ENCODE results near the gene GRM7.

GRCh38 chr3:7194071-7194835 is 333.3 kb downstream of the GRM7 start:
- no peak for TF ChIP-seq TAF1 (IDR thresholded peaks at IDR 0.05; ENCODE audit: borderline replicate concordance, insufficient read depth, low read length)
- TF ChIP-seq, protein P1, sequence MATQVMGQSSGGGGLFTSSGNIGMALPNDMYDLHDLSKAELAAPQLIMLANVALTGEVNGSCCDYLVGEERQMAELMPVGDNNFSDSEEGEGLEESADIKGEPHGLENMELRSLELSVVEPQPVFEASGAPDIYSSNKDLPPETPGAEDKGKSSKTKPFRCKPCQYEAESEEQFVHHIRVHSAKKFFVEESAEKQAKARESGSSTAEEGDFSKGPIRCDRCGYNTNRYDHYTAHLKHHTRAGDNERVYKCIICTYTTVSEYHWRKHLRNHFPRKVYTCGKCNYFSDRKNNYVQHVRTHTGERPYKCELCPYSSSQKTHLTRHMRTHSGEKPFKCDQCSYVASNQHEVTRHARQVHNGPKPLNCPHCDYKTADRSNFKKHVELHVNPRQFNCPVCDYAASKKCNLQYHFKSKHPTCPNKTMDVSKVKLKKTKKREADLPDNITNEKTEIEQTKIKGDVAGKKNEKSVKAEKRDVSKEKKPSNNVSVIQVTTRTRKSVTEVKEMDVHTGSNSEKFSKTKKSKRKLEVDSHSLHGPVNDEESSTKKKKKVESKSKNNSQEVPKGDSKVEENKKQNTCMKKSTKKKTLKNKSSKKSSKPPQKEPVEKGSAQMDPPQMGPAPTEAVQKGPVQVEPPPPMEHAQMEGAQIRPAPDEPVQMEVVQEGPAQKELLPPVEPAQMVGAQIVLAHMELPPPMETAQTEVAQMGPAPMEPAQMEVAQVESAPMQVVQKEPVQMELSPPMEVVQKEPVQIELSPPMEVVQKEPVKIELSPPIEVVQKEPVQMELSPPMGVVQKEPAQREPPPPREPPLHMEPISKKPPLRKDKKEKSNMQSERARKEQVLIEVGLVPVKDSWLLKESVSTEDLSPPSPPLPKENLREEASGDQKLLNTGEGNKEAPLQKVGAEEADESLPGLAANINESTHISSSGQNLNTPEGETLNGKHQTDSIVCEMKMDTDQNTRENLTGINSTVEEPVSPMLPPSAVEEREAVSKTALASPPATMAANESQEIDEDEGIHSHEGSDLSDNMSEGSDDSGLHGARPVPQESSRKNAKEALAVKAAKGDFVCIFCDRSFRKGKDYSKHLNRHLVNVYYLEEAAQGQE (IDR thresholded peaks at IDR 0.05; ENCODE audit: insufficient read depth in 1 of 2, low read depth in 2 of 2, low read length in 2 of 2) = no peak
- no peak for TF ChIP-seq POLR2AphosphoS5 (IDR thresholded peaks at IDR 0.05; ENCODE audit: low read depth, low read length)

Data from PFSK-1 (cell line).